Lung (tissue), 12 donors: ENCODE measurements around the gene RHOH. TPM values are rescaled to one million over a fixed set of nuclear protein-coding genes. Genes with fewer than 3 reads are reported as not detected.
A peak's percentile ranks its signal among the peaks of the same experiment; 100 is the strongest.
"Not testable (repeated sequence)": the region's sequence is repeated elsewhere in the genome, so short reads cannot be mapped to it uniquely, and the experiment has no call there.

Source experiments
- ATAC-seq: fragments of 200-7000 bp; cut with Tn5 transposase; one replicate; pipeline ENCODE4 v1.9.1; 2020; ENCODE audit warnings: moderate number of reproducible peaks; ENCODE audit not compliant: insufficient read depth, low FRiP score
- DNase-seq, 3 donors: peaks; one replicate each; pipeline ENCODE4 v3.0.0-alpha.2; 2013 to 2017
- H3K27ac ChIP-seq, 2 donors: one replicate each; pipeline ENCODE4 v1.5.1; 2013; ENCODE audit warnings: mild to moderate bottlenecking in 2 of 2, moderate library complexity in 2 of 2, control low read depth in 1 of 2, inconsistent platforms in 1 of 2, low read depth in 1 of 2, low read length in 1 of 2
- H3K27me3 ChIP-seq, 3 donors: one replicate each; pipeline ENCODE4 v1.5.1; 2013; ENCODE audit warnings: low read length in 2 of 3; ENCODE audit not compliant: control insufficient read depth in 3 of 3, insufficient read depth in 3 of 3
- H3K36me3 ChIP-seq, 4 donors: one replicate each; pipeline ENCODE4 v1.5.1; 2013; ENCODE audit warnings: low read length in 4 of 4, mild to moderate bottlenecking in 1 of 4, moderate library complexity in 1 of 4; ENCODE audit not compliant: control insufficient read depth in 4 of 4, insufficient read depth in 4 of 4
- H3K4me1 ChIP-seq, 5 donors: one replicate each; pipeline ENCODE4 v1.5.1; 2013; ENCODE audit warnings: low read length in 5 of 5, mild to moderate bottlenecking in 2 of 5, moderate library complexity in 1 of 5; ENCODE audit not compliant: control insufficient read depth in 5 of 5, insufficient read depth in 5 of 5
- H3K4me3 ChIP-seq: one replicate; pipeline ENCODE4 v1.5.1; 2013; ENCODE audit warnings: mild to moderate bottlenecking, control low read depth, moderate library complexity
- H3K9ac ChIP-seq, 2 donors: one replicate each; pipeline ENCODE4 v1.5.1; 2013; ENCODE audit warnings: low read length in 2 of 2, control low read depth in 1 of 2; ENCODE audit not compliant: insufficient read depth in 1 of 2
- H3K9me3 ChIP-seq, 4 donors: one replicate each; pipeline ENCODE4 v1.5.1; 2013; ENCODE audit warnings: low read length in 3 of 4, mild to moderate bottlenecking in 1 of 4, moderate library complexity in 1 of 4; ENCODE audit not compliant: control insufficient read depth in 4 of 4, insufficient read depth in 3 of 4
- WGBS, 2 donors: extraction: QIAGEN DNeasy Blood & Tissue Kit; methylation state at CpG; one replicate each; pipeline ENCODE4 v1.1.7; 2013; 5-methylcytosine and 5-hydroxymethylcytosine counted together
- polyA plus RNA-seq, 2 donors: library from polyadenylated mRNA; stranded (reverse); fragments of 200-250 nt; gene quantifications; one replicate each; pipeline ENCODE4 v1.2.1, GENCODE V29; 2013
- total RNA-seq, 2 donors: library from RNA; depleted of rRNA in 1 of 2; stranded (reverse); fragments of >200 nt in 1 of 2; gene quantifications; one replicate each; pipeline ENCODE4 v1.2.1, GENCODE V29; 2014 to 2021
- TF ChIP-seq, protein P1 (sequence below): IDR thresholded peaks from 2 replicates; pipeline ENCODE4 v1.5.1; 2012; ENCODE audit warnings: mild to moderate bottlenecking; ENCODE audit errors: control extremely low read depth, extremely low read depth
- donor health status: control.
- donor health status: control.
- donor health status: Bipolar disorder and iron deficiency.
- donor health status: healthy.
- donor health status: DM: yes; HTN: yes; CAD: no.

The RHOH gene
- total and polyA plus RNA-seq, 4 donors = 1.2 to 35.8 (median 10.6) TPM

- H3K36me3 ChIP-seq = no peaks in the 10 kb centered on the region
- TF ChIP-seq, protein P1, sequence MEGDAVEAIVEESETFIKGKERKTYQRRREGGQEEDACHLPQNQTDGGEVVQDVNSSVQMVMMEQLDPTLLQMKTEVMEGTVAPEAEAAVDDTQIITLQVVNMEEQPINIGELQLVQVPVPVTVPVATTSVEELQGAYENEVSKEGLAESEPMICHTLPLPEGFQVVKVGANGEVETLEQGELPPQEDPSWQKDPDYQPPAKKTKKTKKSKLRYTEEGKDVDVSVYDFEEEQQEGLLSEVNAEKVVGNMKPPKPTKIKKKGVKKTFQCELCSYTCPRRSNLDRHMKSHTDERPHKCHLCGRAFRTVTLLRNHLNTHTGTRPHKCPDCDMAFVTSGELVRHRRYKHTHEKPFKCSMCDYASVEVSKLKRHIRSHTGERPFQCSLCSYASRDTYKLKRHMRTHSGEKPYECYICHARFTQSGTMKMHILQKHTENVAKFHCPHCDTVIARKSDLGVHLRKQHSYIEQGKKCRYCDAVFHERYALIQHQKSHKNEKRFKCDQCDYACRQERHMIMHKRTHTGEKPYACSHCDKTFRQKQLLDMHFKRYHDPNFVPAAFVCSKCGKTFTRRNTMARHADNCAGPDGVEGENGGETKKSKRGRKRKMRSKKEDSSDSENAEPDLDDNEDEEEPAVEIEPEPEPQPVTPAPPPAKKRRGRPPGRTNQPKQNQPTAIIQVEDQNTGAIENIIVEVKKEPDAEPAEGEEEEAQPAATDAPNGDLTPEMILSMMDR = no peak
- no peaks in the 10 kb centered on the region for H3K4me1 ChIP-seq
- H3K27ac ChIP-seq = no peak overlapping the region
- WGBS, 2 donors = 37 to 46% methylated on average over 7 of the region's 7 CpGs
- no peak for DNase-seq
- peaks cover 0 to 3% (median 0%) of the 10 kb centered on the region in 4 donors for H3K9me3 ChIP-seq
- H3K27me3 ChIP-seq = no peaks in the 10 kb centered on the region
- no peak for ATAC-seq
- no peak overlapping the region for H3K4me3 ChIP-seq
- no peak overlapping the region for H3K9ac ChIP-seq
These were observed 92.7 kb downstream of the RHOH start for GRCh38 chr4:40289366-40290188.

DNA sequence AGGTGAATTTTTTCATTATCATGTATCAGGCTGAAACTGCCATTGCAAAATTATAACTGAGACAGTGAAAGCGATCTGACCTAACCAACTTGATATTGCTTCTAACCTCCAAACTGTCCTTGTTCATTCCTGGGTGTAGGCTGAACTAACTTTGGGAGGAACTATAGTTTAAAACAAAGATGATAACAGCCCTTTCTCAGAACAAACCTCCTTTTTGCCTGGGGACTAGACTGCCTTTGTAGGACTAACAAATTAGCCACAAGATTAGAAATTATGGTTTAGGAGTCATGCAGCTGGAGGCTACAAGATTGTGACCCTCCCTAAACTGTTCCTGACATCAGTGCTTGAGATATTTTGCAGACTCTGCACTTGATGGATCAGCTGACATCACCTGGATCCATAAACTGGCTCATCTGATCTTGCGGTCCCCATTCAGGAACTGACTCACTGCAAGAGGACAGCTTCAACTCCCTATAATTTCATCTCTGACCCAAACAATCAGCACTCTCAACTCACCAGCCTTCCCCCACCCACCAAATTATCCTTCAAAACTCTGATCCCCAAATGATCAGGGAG, 93.9 kb downstream of the RHOH start:
- H3K9ac ChIP-seq, ATAC-seq, H3K9me3 ChIP-seq, H3K27ac ChIP-seq, H3K27me3 ChIP-seq, DNase-seq, H3K36me3 ChIP-seq, H3K4me3 ChIP-seq, H3K4me1 ChIP-seq: not testable (repeated sequence)
- WGBS, 2 donors = 77 to 79% methylated on average over 2 of the region's 2 CpGs

GRCh38 chr4:40292313-40292759, 95.5 kb downstream of the RHOH start:
- H3K9ac ChIP-seq = no peak overlapping the region
- ATAC-seq (no peak), DNase-seq (peak in 1 of 3 donors; percentile 26)
- H3K4me1 ChIP-seq = no peaks in the 10 kb centered on the region
- peaks cover 0 to 6% (median 3%) of the 10 kb centered on the region in 4 donors for H3K9me3 ChIP-seq
- WGBS, 2 donors = 66 to 71% methylated on average over 2 of the region's 2 CpGs
- no peak overlapping the region for H3K27ac ChIP-seq
- TF ChIP-seq, protein P1 = no peak
- no peaks in the 10 kb centered on the region for H3K27me3 ChIP-seq
- H3K4me3 ChIP-seq = no peak overlapping the region
- H3K36me3 ChIP-seq = no peaks in the 10 kb centered on the region

DNA sequence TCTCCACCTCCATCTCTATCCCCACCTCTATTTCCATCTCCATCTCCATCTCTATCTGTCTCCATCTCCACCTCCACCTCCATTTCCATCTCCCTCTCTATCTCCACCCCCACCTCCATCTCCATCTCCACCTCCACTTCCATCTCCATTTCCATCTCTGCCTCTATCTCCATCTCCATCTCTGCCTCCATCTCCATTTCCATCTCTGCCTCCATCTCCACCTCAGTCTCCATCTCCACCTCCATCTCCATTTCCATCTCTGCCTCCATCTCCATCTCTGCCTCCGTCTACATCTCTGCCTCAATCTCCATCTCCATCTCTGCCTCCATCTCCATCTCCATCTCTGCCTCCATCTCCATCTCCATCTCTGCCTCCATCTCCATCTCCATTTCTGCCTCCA, 97.5 kb downstream of the RHOH start:
- TF ChIP-seq, protein P1 = no peak
- no peaks in the 10 kb centered on the region for H3K27me3 ChIP-seq
- 95 to 100% methylated on average over 1 of the region's 1 CpG for WGBS, 2 donors
- peaks cover 0 to 6% (median 3%) of the 10 kb centered on the region in 4 donors for H3K9me3 ChIP-seq
- no peak overlapping the region for H3K27ac ChIP-seq
- no peak overlapping the region for H3K9ac ChIP-seq
- H3K36me3 ChIP-seq = no peaks in the 10 kb centered on the region
- no peak for DNase-seq
- no peak for ATAC-seq
- no peaks in the 10 kb centered on the region for H3K4me1 ChIP-seq
- H3K4me3 ChIP-seq = no peak overlapping the region

- not testable (repeated sequence) for DNase-seq, H3K4me3 ChIP-seq, H3K36me3 ChIP-seq, H3K27me3 ChIP-seq, ATAC-seq, H3K27ac ChIP-seq, H3K9me3 ChIP-seq, H3K9ac ChIP-seq, H3K4me1 ChIP-seq
These were observed 98.2 kb downstream of the RHOH start for GRCh38 chr4:40295030-40295429.
